GM19193 (cell line): ENCODE data around the gene SDC4.

Experiments
- POLR2A ChIP-seq: IDR thresholded peaks from 4 replicates; pipeline ENCODE4 v1.6.1; 2011; ENCODE audit not compliant: insufficient read depth, insufficient read length; ENCODE audit errors: extremely low read depth

The SDC4 gene

GRCh38 chr20:45340236-45340847 is 7.9 kb downstream of the SDC4 start:
- TF ChIP-seq POLR2A, result no peak

- no peak for TF ChIP-seq POLR2A
Measured at GRCh38 chr20:45339799-45340198, 8.4 kb downstream of the SDC4 start.

GRCh38 chr20:45339084-45339483 is 9.1 kb downstream of the SDC4 start:
- no peak for TF ChIP-seq POLR2A

DNA sequence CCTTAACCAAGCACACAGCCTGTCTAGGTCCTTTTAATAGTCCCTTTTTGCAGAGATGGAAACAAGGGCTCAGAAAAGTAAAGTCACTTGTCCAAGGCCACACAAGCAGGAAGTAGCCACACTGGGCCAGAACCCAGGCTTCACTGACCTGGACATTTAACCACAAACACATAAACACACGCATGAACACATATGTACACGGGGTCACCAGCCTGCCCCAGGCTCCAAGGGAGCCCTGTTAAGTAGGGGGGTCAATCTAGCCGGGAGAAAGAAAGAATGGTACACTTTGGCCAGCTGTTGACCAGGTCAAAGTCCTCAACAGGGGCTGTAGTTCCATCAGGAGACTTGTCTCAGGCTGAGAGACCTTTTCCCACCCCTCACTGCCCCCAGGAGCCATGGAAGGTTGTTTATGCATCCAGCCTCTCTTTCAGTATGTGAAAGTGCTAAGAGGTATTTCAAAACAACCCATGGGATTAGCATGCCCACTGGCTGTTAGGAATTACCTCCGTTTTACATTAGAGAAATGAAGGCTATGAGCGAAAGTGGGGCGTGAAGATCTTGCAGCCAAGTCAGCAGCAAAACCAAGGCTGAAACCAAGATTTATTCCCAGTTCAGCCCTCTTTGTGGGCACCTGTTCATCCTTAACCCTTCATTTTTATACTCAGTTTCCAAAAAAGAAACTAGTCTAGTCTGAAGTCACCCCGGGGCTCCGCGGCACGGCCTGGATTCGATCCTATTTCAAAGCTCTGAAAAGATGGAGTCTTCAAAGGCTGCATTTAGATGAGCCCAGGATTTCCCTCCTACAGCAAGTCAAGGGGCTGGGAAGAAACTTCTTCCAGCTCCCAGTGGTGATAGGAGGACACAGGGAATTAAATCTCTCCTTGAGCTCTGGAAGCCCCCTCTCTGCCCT is 9.8 kb downstream of the SDC4 start:
- TF ChIP-seq POLR2A, result no peak

DNA sequence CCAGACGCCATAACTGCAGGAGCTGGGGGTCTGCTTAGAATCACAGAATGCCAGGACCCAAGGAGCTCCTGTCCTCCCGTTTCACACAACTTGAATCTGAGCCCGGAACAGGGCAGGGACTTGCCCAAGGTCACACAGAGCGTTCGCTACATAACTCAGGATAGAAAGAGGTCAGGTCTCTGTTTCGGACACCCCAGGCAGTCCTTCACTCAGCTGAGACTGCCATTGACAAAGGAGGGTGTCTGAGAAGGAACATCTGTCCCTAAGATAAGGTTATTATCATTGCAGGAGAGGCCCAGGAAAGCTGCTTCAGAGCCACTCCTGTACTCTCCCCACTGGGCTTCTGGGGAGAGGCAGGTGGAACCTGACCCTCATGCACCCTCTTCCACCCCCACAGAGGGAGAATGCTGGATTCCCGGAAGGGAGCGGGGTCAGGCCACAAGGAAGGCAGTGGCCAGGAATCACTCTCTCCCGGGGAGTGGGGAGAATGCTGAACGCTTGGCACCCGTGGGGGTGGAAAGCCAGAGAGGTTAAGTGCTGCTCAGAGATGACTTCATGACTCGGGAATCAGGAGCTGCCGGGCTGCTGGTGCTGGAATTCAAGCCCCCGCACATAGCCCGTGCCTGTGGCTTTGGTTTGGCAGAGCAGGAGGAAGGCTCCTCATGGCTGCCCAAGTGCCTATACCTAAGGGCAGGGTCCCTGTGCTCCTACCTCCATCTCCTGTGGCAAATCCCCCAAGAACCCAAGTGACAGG is 10.7 kb downstream of the SDC4 start:
- TF ChIP-seq POLR2A, result no peak

- no peak for TF ChIP-seq POLR2A
Measured at GRCh38 chr20:45336530-45337366, 11.5 kb downstream of the SDC4 start.

- no peak for TF ChIP-seq POLR2A
Measured at GRCh38 chr20:45330476-45330875, 17.7 kb downstream of the SDC4 start.

GRCh38 chr20:45329497-45330319 is 18.5 kb downstream of the SDC4 start:
- TF ChIP-seq POLR2A, result no peak

GRCh38 chr20:45328451-45328850 is 19.8 kb downstream of the SDC4 start:
- no peak for TF ChIP-seq POLR2A

GRCh38 chr20:45325371-45325770 is 22.9 kb downstream of the SDC4 start:
- no peak for TF ChIP-seq POLR2A

GRCh38 chr20:45323731-45324130 is 24.5 kb downstream of the SDC4 start:
- no peak for TF ChIP-seq POLR2A

DNA sequence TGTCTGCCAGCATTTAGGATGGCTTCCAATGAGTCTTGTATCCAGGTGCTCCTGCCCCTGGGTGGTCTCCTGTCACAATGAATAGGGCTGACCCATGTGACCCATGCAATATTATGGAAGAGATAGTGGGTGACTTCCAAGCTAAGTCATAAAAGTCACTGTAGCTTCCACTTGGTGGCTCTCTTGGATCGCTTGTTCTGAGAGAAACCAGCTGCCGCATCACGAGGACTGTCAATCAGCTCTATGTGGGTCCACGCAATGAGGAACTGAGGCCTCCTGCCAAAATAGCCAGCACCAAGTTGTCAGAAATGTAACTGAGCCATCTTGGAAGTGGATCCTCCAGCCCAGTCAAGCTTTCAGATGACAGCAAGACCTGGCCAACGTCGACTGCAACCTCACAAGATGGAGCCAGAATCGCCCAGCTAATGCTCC is 25.3 kb downstream of the SDC4 start:
- no peak for TF ChIP-seq POLR2A

GRCh38 chr20:45320948-45321595 is 27.2 kb downstream of the SDC4 start:
- TF ChIP-seq POLR2A, result no peak
